ENCODE measurements around the gene CCR6.

The CCR6 gene

DNA sequence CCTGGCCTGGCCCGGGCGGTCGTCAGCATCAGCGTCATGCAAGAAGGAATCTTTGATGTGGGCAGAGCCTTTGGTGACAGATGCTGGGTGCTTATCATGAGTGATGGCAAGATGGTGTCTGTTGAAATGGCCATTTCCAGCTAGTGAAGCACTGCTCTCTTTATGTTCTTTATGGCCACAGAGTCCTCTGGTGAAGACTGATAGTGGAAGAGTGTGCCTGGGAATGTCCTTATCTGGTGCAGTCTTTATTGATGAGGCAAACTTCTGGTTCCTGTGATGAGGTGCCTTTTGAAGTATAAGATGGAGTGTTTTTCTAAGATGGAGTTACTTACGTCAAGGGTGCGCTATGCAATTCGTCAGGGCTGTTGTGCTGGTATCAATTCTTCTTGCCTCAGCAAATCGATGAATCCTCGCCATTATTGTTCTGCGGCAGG is 22.6 kb upstream of the CCR6 start:
- H3K4me3 ChIP-seq (ENCODE audit: low read depth in 1 of 2, low read length in 2 of 2) = no peak overlapping the region
- peaks cover 0 to 3% of the 10 kb centered on the region in 2 donors for H3K4me1 ChIP-seq (ENCODE audit: control insufficient read depth in 1 of 2, insufficient read depth in 2 of 2, low read length in 2 of 2)
- H3K27me3 ChIP-seq (ENCODE audit: low read depth, low read length) = no peaks in the 10 kb centered on the region
- H3K9me3 ChIP-seq (ENCODE audit: control insufficient read depth in 1 of 2, low read length in 2 of 2) = no peaks in the 10 kb centered on the region
- no peaks in the 10 kb centered on the region for H3K36me3 ChIP-seq (ENCODE audit: control insufficient read depth in 1 of 2, insufficient read depth in 2 of 2, low read length in 2 of 2)
- H3K27ac ChIP-seq (ENCODE audit: low read length) = no peak overlapping the region

GRCh38 chr6:167102318-167102717 is 20.6 kb upstream of the CCR6 start:
- Histone ChIP-seq H3K27me3 (ENCODE audit: low read depth, low read length) (no peaks in the 10 kb centered on the region), H3K9me3 (ENCODE audit: control insufficient read depth in 1 of 2, low read length in 2 of 2) (no peaks in the 10 kb centered on the region), H3K27ac (ENCODE audit: low read length) (no peak overlapping the region), H3K4me1 (ENCODE audit: control insufficient read depth in 1 of 2, insufficient read depth in 2 of 2, low read length in 2 of 2) (no peaks in the 10 kb centered on the region), H3K36me3 (ENCODE audit: control insufficient read depth in 1 of 2, insufficient read depth in 2 of 2, low read length in 2 of 2) (no peaks in the 10 kb centered on the region), H3K4me3 (ENCODE audit: low read depth in 1 of 2, low read length in 2 of 2) (no peak overlapping the region)

DNA sequence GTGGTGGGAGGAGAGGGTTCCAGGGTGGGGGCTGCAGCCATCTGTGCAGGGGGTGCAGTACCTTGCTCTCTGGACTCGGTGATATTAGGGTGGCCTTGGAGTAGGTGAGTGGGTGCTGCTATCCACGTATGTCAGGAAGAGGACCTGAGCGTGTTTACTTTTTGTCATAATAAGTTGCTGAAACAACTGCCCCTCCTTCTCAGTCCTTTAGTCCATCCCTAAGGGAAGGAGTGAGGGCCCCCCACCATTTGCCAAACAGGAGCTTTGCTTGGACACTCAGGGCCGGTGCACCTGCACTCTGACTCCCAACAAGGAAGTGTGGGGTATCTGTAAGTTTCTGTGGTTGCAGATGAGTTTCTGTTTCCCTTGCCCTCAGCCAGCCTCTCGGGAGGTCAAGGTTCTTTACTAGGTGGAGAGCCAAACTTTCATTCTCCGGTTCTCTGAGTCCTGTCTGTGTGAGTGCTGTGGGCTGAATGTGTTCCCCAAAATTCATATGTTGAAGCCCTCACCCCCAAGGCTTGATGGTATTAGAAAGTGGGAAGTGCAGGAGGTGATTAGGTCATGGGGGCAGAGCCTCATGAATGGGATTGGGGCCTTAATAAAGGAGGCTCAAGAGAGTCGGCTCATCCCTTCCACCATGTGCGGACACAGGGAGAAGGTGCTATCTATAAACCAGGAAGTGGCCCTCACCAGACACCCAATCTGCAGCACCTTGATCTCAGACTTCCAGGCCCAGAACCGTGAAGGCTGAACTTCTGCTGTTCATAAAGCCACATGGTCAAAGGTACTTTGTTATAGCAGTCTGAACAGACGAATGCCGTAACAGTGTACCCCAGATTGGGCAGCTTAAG is 19.6 kb upstream of the CCR6 start:
- Histone ChIP-seq H3K9me3 (ENCODE audit: control insufficient read depth in 1 of 2, low read length in 2 of 2) (no peaks in the 10 kb centered on the region), H3K27ac (ENCODE audit: low read length) (no peak overlapping the region), H3K27me3 (ENCODE audit: low read depth, low read length) (no peaks in the 10 kb centered on the region), H3K4me3 (ENCODE audit: low read depth in 1 of 2, low read length in 2 of 2) (no peak overlapping the region), H3K36me3 (ENCODE audit: control insufficient read depth in 1 of 2, insufficient read depth in 2 of 2, low read length in 2 of 2) (no peaks in the 10 kb centered on the region), H3K4me1 (ENCODE audit: control insufficient read depth in 1 of 2, insufficient read depth in 2 of 2, low read length in 2 of 2) (no peaks in the 10 kb centered on the region)

- H3K4me3 ChIP-seq (ENCODE audit: low read depth in 1 of 2, low read length in 2 of 2) = no peak overlapping the region
- H3K27me3 ChIP-seq (ENCODE audit: low read depth, low read length) = no peaks in the 10 kb centered on the region
- no peak overlapping the region for H3K27ac ChIP-seq (ENCODE audit: low read length)
- H3K4me1 ChIP-seq (ENCODE audit: control insufficient read depth in 1 of 2, insufficient read depth in 2 of 2, low read length in 2 of 2) = no peaks in the 10 kb centered on the region
- no peaks in the 10 kb centered on the region for H3K9me3 ChIP-seq (ENCODE audit: control insufficient read depth in 1 of 2, low read length in 2 of 2)
- H3K36me3 ChIP-seq (ENCODE audit: control insufficient read depth in 1 of 2, insufficient read depth in 2 of 2, low read length in 2 of 2) = no peaks in the 10 kb centered on the region
These were observed 18.5 kb upstream of the CCR6 start for GRCh38 chr6:167104388-167104787.

DNA sequence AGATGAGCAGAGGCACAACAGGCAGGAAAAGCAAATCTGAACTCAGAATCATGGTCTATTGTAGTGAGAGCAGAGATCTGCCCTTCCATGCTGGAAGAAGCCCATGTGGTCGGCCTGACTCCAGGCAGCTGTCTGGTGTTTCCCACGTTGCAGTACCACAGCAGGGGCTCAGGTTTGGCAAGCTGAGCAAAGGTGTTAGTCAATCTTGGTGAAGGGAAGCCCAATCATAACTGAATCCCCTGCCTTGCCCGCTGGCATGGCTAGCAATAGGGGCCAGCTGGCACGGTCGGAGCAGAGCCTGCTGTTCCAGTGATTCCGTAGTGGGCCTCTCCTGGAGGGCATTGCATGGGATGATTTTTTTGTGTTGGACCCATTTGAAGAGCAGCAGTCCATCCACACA is 17.8 kb upstream of the CCR6 start:
- Histone ChIP-seq H3K9me3 (ENCODE audit: control insufficient read depth in 1 of 2, low read length in 2 of 2) (no peaks in the 10 kb centered on the region), H3K27ac (ENCODE audit: low read length) (no peak overlapping the region), H3K4me3 (ENCODE audit: low read depth in 1 of 2, low read length in 2 of 2) (no peak overlapping the region), H3K27me3 (ENCODE audit: low read depth, low read length) (no peaks in the 10 kb centered on the region), H3K4me1 (ENCODE audit: control insufficient read depth in 1 of 2, insufficient read depth in 2 of 2, low read length in 2 of 2) (no peaks in the 10 kb centered on the region), H3K36me3 (ENCODE audit: control insufficient read depth in 1 of 2, insufficient read depth in 2 of 2, low read length in 2 of 2) (no peaks in the 10 kb centered on the region)

DNA sequence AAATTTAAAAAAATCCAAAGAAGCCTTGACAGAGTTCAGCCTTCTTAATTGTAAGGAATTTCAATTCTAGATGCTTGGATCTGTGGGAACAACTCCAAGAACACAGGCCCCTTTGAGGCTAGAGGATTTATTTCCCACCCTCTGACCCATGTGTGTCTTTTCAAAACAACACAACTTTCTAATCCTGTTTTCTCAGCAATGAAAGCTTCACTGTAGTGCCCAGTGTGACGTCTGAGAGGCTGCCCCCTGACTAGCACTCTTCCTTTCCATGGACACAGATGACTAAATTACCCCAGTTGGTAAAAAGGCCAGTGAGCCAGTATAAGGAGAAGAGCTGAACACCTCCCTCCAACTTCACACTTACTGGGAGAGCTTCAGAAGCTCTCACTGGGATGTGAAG is 16.5 kb upstream of the CCR6 start:
- H3K4me1 ChIP-seq (ENCODE audit: control insufficient read depth in 1 of 2, insufficient read depth in 2 of 2, low read length in 2 of 2) = no peaks in the 10 kb centered on the region
- H3K36me3 ChIP-seq (ENCODE audit: control insufficient read depth in 1 of 2, insufficient read depth in 2 of 2, low read length in 2 of 2) = no peaks in the 10 kb centered on the region
- no peak overlapping the region for H3K4me3 ChIP-seq (ENCODE audit: low read depth in 1 of 2, low read length in 2 of 2)
- no peak overlapping the region for H3K27ac ChIP-seq (ENCODE audit: low read length)
- H3K27me3 ChIP-seq (ENCODE audit: low read depth, low read length) = no peaks in the 10 kb centered on the region
- no peaks in the 10 kb centered on the region for H3K9me3 ChIP-seq (ENCODE audit: control insufficient read depth in 1 of 2, low read length in 2 of 2)

DNA sequence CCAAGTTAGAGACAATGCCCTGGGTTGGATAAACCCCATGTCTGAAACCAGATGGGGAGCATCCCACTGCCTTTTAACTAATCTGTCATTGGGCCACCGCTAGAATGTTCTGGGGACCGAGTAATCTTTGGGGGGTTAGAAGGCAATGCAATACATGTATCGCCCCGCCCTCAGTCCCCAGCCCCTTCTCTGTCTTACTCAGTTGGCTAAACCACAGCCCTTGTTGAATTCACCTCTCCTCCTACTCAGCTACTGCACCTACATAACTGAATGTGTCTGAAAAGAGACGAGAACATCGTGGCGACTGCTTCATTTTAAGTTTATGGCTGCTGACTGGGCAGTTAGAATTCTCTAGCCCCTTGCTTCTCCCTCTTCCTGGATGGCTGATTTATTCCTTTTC is 15.1 kb upstream of the CCR6 start:
- H3K27me3 ChIP-seq (ENCODE audit: low read depth, low read length) = no peaks in the 10 kb centered on the region
- H3K4me3 ChIP-seq (ENCODE audit: low read depth in 1 of 2, low read length in 2 of 2) = no peak overlapping the region
- H3K36me3 ChIP-seq (ENCODE audit: control insufficient read depth in 1 of 2, insufficient read depth in 2 of 2, low read length in 2 of 2) = no peaks in the 10 kb centered on the region
- no peaks in the 10 kb centered on the region for H3K9me3 ChIP-seq (ENCODE audit: control insufficient read depth in 1 of 2, low read length in 2 of 2)
- H3K4me1 ChIP-seq (ENCODE audit: control insufficient read depth in 1 of 2, insufficient read depth in 2 of 2, low read length in 2 of 2) = no peaks in the 10 kb centered on the region
- no peak overlapping the region for H3K27ac ChIP-seq (ENCODE audit: low read length)

DNA sequence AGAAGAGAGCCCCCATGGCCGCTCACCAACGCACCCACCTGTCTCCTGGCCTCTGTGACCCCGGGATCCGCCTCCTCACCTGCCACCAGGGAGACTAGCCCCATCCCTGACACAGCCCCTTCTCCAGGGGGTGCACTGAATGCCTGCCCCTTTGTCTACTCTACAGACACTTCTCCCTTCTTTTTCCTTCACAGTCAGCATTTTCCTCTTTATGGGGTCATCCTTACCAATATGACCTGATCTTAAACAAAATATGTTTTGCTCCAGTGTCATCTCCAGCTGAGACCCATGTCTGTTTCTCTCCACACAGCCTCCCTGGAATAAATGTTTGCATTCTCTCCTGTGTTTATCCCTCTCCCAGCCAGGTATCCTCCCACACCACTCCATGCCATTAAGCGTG is 14.6 kb upstream of the CCR6 start:
- H3K36me3 ChIP-seq (ENCODE audit: control insufficient read depth in 1 of 2, insufficient read depth in 2 of 2, low read length in 2 of 2) = no peaks in the 10 kb centered on the region
- no peak overlapping the region for H3K4me3 ChIP-seq (ENCODE audit: low read depth in 1 of 2, low read length in 2 of 2)
- H3K27ac ChIP-seq (ENCODE audit: low read length) = no peak overlapping the region
- no peaks in the 10 kb centered on the region for H3K27me3 ChIP-seq (ENCODE audit: low read depth, low read length)
- no peaks in the 10 kb centered on the region for H3K9me3 ChIP-seq (ENCODE audit: control insufficient read depth in 1 of 2, low read length in 2 of 2)
- no peaks in the 10 kb centered on the region for H3K4me1 ChIP-seq (ENCODE audit: control insufficient read depth in 1 of 2, insufficient read depth in 2 of 2, low read length in 2 of 2)

DNA sequence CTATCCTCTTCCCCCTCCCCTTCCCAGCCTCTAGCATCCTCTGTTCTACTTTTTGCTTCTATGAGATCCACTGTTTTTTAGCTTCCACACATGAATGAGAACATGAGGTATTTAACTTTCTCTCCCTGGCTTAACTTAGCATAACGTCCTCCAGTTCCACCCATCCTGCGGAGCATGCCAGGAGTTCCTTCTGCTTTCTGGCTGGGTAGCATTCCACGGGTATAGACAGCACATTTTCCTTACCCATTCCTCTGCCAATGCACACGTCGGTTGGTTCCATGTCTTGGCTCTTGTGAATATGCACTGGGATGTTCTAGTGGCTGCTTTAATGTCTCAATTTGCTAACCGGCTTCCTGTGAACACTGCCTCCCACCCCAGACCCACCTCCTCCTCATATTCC is 13.2 kb upstream of the CCR6 start:
- no peaks in the 10 kb centered on the region for H3K27me3 ChIP-seq (ENCODE audit: low read depth, low read length)

DNA sequence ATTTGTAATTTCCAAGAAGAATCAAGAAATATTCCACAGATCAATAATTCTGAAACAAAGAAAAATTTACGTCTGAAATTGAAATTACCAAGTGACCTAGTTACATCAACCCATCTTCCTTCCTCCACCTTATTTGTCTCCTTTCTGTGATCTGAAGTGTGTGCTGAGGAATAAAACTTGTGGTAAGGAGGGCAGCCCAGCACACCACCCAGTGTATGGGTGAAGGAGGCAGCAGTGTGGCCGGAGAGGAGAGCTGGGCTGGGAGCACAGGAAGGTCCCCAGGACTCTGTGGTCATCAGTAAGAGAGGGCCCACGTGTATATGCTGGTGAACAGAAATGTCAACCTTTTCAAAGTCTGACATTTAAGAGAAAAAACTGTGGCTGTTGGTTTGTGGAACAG is 11.3 kb upstream of the CCR6 start:
- H3K27ac ChIP-seq (ENCODE audit: low read length) = no peak overlapping the region
- no peaks in the 10 kb centered on the region for H3K27me3 ChIP-seq (ENCODE audit: low read depth, low read length)
- no peaks in the 10 kb centered on the region for H3K36me3 ChIP-seq (ENCODE audit: control insufficient read depth in 1 of 2, insufficient read depth in 2 of 2, low read length in 2 of 2)
- H3K4me1 ChIP-seq (ENCODE audit: control insufficient read depth in 1 of 2, insufficient read depth in 2 of 2, low read length in 2 of 2) = peaks cover 0 to 10% of the 10 kb centered on the region in 2 donors
- H3K9me3 ChIP-seq (ENCODE audit: control insufficient read depth in 1 of 2, low read length in 2 of 2) = no peaks in the 10 kb centered on the region
- H3K4me3 ChIP-seq (ENCODE audit: low read depth in 1 of 2, low read length in 2 of 2) = no peak overlapping the region

More for the DNA sequence above, 13.2 kb upstream of the CCR6 start:
- Histone ChIP-seq H3K36me3 (ENCODE audit: control insufficient read depth in 1 of 2, insufficient read depth in 2 of 2, low read length in 2 of 2) (no peaks in the 10 kb centered on the region), H3K4me3 (ENCODE audit: low read depth in 1 of 2, low read length in 2 of 2) (no peak overlapping the region), H3K27ac (ENCODE audit: low read length) (no peak overlapping the region), H3K9me3 (ENCODE audit: control insufficient read depth in 1 of 2, low read length in 2 of 2) (no peaks in the 10 kb centered on the region), H3K4me1 (ENCODE audit: control insufficient read depth in 1 of 2, insufficient read depth in 2 of 2, low read length in 2 of 2) (no peaks in the 10 kb centered on the region)

DNA sequence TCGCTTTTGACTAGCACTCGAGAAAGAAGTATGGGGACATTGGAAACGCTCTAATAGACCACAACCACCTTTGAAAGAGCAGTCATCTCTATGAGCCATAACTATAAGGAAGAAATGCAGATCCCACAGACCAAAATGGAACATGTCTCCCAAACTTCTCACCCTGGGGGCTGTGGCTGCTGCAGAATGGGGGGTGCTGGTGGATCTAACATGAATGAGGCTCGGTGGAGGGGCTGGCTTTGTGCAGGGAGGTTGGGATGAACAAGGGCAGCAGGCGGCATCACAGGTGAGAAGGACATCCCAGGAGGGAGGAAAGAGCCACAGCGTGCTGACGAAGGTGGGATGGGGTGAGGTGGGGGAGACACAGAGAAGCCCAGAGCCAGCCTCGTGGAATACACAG is 10.5 kb upstream of the CCR6 start:
- Histone ChIP-seq H3K27me3 (ENCODE audit: low read depth, low read length) (no peaks in the 10 kb centered on the region), H3K9me3 (ENCODE audit: control insufficient read depth in 1 of 2, low read length in 2 of 2) (no peaks in the 10 kb centered on the region), H3K4me1 (ENCODE audit: control insufficient read depth in 1 of 2, insufficient read depth in 2 of 2, low read length in 2 of 2) (peaks cover 0 to 12% of the 10 kb centered on the region in 2 donors), H3K36me3 (ENCODE audit: control insufficient read depth in 1 of 2, insufficient read depth in 2 of 2, low read length in 2 of 2) (no peaks in the 10 kb centered on the region), H3K27ac (ENCODE audit: low read length) (no peak overlapping the region), H3K4me3 (ENCODE audit: low read depth in 1 of 2, low read length in 2 of 2) (no peak overlapping the region)

Data from muscle layer of duodenum (tissue), 2 donors.